ENCODE results near the gene OAS2. TPM values are rescaled to one million over a fixed set of nuclear protein-coding genes. Genes with fewer than 3 reads are reported as not detected.
"Not testable (repeated sequence)": the region's sequence is repeated elsewhere in the genome, so short reads cannot be mapped to it uniquely, and the experiment has no call there.

Gene OAS2
- total RNA-seq, 2 experiments from 2014 or later, result 237 to 242 TPM

DNA sequence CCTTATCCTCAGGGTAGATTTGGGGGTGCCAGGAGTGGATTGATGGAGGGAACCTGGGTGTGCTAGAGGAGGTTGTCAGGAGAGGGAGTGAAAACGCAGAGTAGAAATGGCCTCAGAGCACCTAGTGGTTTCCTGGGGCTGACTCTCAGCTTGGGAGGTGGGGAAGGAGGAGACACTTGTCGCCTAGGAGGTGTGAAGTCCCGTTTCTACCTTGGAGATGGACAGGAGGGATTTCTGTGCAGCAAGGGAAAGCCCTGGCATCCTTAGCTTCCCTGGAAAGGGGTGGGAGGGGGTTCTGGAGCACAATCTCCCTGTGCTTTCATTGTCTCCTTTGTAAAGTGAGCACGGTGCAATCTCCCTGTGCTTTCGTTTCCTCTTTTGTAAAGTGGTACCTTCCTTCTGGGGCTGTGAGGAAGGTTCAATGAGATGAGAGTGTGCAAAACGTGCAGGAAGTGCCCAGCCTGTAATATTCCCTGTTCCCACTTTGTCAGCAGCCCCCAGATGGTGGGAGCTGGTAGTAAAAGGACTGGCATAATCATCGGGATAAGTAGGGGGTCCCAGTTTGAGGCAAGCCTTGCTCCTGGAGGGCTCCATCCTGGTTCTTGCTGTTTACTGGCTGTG is 38.4 kb upstream of the OAS2 start:
- peak; percentile 45 for ATAC-seq

DNA sequence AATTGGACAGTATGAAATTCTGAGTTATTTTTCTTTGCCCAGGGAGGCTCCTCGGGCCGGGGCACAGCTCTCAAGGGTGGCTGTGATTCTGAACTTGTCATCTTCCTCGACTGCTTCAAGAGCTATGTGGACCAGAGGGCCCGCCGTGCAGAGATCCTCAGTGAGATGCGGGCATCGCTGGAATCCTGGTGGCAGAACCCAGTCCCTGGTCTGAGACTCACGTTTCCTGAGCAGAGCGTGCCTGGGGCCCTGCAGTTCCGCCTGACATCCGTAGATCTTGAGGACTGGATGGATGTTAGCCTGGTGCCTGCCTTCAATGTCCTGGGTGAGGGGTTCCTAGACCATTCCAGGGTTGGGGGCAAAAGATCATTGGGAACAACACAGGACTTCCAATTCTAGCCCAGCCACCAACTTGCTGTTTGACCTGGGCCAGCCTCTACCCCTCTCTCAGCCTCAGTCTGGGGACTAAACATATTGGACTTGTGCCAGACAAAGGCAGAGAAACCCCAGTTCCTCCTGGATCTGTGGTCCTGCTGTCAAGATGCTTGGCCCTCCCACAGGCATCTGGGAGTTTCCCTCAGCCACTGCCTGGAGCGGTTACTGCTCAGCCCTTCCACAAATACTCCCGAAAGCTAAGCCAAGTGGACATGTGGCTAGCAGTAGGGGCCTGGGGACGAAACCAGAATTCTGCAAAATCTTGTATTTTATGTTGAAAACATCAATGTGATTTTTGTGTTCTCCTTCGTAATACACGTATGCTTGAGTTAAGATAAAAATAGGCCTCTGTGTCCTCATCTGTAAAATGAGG is 36.6 kb upstream of the OAS2 start:
- H3K9me3 Mint-ChIP-seq (ENCODE audit: insufficient read depth), result no peaks in the 10 kb centered on the region
- peaks cover 54% of the 10 kb centered on the region for H3K4me1 Mint-ChIP-seq (ENCODE audit: low read depth)
- ATAC-seq, result no peak
- no peaks in the 10 kb centered on the region for H3K27me3 Mint-ChIP-seq (ENCODE audit: low read depth)
- POLR2A ChIA-PET, result interaction anchor here (0.5 to 6.8 kb wide), 7 partner anchors 20 to 1197 kb away, joined by 3 to 86 read pairs (median 3); partner anchors contain the start of genes OAS1 and OAS2
- H3K27ac Mint-ChIP-seq, result no peak overlapping the region
- CTCF ChIA-PET, result interaction anchor here (1.0 to 1.9 kb wide), 4 partner anchors 23 to 51 kb away, joined by 3 to 7 read pairs (median 5); no protein-coding TSS in a partner anchor
- H3K4me3 Mint-ChIP-seq, result peak overlapping the region; percentile 29
- no peak for DNase-seq
- peaks cover 72% of the 10 kb centered on the region for H3K36me3 Mint-ChIP-seq (ENCODE audit: low read depth)

More for the DNA sequence above, 38.4 kb upstream of the OAS2 start:
- Mint-ChIP-seq H3K36me3 (ENCODE audit: low read depth) (peaks cover 57% of the 10 kb centered on the region), H3K4me3 (peak overlapping the region; percentile 98), H3K27ac (peak overlapping the region; percentile 95), H3K27me3 (ENCODE audit: low read depth) (no peaks in the 10 kb centered on the region), H3K9me3 (ENCODE audit: insufficient read depth) (no peaks in the 10 kb centered on the region), H3K4me1 (ENCODE audit: low read depth) (peaks cover 47% of the 10 kb centered on the region)
- ChIA-PET POLR2A (interaction anchor here (1.2 to 6.8 kb wide), 4 partner anchors 24 to 39 kb away, joined by 3 to 86 read pairs (median 40); partner anchors contain the start of genes OAS1 and OAS2), CTCF (interaction anchor here (0.6 to 2.1 kb wide), 7 partner anchors 10 to 40 kb away, joined by 3 to 8 read pairs (median 3); partner anchors contain the start of gene OAS1)
- peak; percentile 43 for DNase-seq

DNA sequence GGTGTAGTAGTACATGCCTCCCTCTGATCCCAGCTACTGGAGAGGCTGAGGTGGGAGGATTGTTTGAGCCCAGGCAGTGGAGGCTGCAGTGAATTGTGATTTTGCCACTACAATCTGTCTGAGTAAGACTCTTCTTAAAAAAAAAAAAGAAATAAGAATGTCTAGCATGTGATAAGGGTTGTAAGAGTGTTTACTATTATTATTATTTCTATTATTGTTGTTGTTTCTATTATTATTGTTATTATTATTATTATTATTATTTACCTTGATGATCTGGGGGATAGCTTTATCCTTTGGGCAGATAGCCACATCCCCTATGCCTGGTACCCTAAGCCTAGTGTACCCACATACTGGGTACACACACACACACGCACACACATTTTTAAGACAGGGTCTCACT is 35.7 kb upstream of the OAS2 start:
- Mint-ChIP-seq H3K27me3 (ENCODE audit: low read depth) (no peaks in the 10 kb centered on the region), H3K9me3 (ENCODE audit: insufficient read depth) (no peaks in the 10 kb centered on the region), H3K27ac (no peak overlapping the region), H3K36me3 (ENCODE audit: low read depth) (peaks cover 81% of the 10 kb centered on the region), H3K4me1 (ENCODE audit: low read depth) (peaks cover 47% of the 10 kb centered on the region), H3K4me3 (no peak overlapping the region)
- POLR2A ChIA-PET, result interaction anchor here (1.1 to 6.8 kb wide), 5 partner anchors 19 to 45 kb away, joined by 3 to 86 read pairs (median 3); partner anchors contain the start of genes OAS1 and OAS2
- DNase-seq (no peak), ATAC-seq (no peak)
- CTCF ChIA-PET, result interaction anchor here (1.0 to 1.9 kb wide), 3 partner anchors 22 to 50 kb away, joined by 3 to 6 read pairs (median 4); no protein-coding TSS in a partner anchor

DNA sequence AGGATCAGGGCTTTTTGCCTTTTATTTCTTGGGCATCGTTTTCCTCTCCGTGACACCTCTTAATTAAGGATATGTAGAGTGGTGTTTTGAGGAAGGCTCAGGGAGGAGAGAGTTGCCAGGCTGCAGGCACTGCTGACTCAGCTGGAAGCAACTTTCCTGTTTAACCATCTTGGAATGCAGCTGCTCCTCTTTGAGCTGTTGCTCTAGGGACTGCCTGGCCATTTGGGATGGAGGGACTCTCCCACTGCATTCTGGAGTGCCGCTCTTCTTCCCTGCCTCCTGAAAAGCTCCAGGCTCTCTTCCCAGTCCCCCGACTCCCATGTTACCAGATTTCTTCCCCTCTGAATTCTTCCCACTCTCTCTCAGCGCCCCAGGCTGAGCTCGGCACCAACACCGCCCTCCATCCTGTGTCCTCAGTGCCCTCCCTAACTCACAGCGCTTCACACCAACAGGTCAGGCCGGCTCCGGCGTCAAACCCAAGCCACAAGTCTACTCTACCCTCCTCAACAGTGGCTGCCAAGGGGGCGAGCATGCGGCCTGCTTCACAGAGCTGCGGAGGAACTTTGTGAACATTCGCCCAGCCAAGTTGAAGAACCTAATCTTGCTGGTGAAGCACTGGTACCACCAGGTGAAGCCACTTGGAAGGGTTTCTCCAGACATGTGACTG is 34.2 kb upstream of the OAS2 start:
- H3K4me3 Mint-ChIP-seq, result no peak overlapping the region
- no peaks in the 10 kb centered on the region for H3K27me3 Mint-ChIP-seq (ENCODE audit: low read depth)
- DNase-seq, result no peak
- no peak for ATAC-seq
- no peak overlapping the region for H3K27ac Mint-ChIP-seq
- POLR2A ChIA-PET, result interaction anchor here (0.6 to 1.2 kb wide), 2 partner anchors 38 to 929 kb away, joined by 3 to 4 read pairs; partner anchors contain the start of gene OAS1
- peaks cover 40% of the 10 kb centered on the region for H3K4me1 Mint-ChIP-seq (ENCODE audit: low read depth)
- H3K9me3 Mint-ChIP-seq (ENCODE audit: insufficient read depth), result no peaks in the 10 kb centered on the region
- CTCF ChIA-PET, result interaction anchor here (1.2 to 1.9 kb wide), 2 partner anchors 34 to 49 kb away, joined by 3 to 6 read pairs; partner anchors contain the start of gene OAS2
- H3K36me3 Mint-ChIP-seq (ENCODE audit: low read depth), result peaks cover 86% of the 10 kb centered on the region

DNA sequence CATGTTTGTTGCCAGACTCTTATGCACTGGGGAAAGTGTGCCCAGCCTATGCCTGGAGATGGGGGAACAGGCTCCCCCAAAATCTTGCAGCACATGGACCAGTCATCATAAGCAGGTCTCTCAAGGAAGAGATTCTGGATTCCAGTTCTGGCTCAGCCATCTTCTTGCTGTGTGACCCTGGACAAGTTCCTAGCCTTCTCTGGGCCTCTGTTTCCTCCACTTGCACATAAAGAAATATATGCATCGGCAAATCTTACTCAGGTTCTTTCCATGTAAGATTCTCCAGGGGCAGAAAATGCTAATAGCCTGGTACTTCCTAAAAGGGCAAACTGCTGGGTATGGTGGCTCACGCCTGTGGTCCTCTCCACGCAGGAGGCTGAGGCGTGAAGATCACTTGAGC is 32.8 kb upstream of the OAS2 start:
- no peaks in the 10 kb centered on the region for H3K27me3 Mint-ChIP-seq (ENCODE audit: low read depth)
- H3K4me1 Mint-ChIP-seq (ENCODE audit: low read depth), result peaks cover 31% of the 10 kb centered on the region
- H3K36me3 Mint-ChIP-seq (ENCODE audit: low read depth), result peaks cover 85% of the 10 kb centered on the region
- POLR2A ChIA-PET, result no interaction called here
- H3K27ac Mint-ChIP-seq, result peak overlapping the region; percentile 37
- H3K9me3 Mint-ChIP-seq (ENCODE audit: insufficient read depth), result no peaks in the 10 kb centered on the region
- H3K4me3 Mint-ChIP-seq, result no peak overlapping the region
- CTCF ChIA-PET, result no interaction called here
- no peak for DNase-seq
- ATAC-seq, result no peak

DNA sequence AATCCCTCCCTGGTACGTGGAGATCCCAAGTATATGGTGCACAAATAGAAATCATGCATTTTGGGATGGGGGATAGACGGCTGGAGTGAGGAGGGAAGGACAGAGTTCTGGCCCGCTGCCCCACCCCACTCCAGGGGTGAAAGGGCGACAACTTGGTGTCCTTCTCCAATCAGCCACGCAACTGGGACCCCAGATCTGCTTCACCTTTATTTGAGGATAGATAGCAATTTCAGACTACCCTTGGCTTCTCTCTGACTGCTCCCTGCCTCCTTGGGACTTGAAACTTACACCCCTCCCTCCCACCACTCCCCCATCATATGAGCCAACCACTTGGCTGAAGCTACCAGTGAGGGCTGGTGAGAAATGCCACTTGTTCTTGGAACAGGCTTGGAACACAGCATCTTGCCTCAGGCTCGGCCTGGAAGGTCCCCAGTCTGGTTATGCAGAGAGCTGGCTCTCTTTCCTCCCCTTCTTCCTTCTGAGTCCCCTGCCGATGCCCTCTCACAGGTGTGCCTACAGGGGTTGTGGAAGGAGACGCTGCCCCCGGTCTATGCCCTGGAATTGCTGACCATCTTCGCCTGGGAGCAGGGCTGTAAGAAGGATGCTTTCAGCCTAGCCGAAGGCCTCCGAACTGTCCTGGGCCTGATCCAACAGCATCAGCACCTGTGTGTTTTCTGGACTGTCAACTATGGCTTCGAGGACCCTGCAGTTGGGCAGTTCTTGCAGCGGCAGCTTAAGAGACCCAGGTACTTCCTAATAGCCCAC is 31.9 kb upstream of the OAS2 start:
- POLR2A ChIA-PET, result no interaction called here

DNA sequence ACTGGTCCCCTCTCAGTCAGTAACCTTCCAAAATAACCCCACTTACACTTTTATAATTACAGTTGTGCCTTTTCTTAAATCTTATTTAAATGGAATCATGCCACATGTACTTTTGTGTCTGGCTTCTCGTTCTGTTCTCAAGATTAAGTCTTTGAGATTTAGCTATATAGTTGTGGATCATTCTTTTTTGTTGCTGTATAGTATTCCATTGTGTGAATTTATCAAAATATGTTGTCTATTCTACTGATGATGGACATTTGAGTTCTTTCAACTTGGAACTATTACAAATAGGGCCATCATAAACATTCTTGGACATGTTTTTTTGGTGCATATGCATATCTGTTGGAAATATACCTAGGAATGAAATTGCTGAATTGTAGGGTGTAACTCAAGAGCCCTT is 31.0 kb upstream of the OAS2 start:
- ChIA-PET POLR2A (no interaction called here), CTCF (no interaction called here)
- Mint-ChIP-seq H3K27ac (no peak overlapping the region), H3K36me3 (ENCODE audit: low read depth) (peaks cover 85% of the 10 kb centered on the region), H3K4me1 (ENCODE audit: low read depth) (peaks cover 14% of the 10 kb centered on the region), H3K9me3 (ENCODE audit: insufficient read depth) (no peaks in the 10 kb centered on the region), H3K27me3 (ENCODE audit: low read depth) (no peaks in the 10 kb centered on the region), H3K4me3 (no peak overlapping the region)
- ATAC-seq, result no peak
- no peak for DNase-seq

More for the DNA sequence above, 31.9 kb upstream of the OAS2 start:
- Mint-ChIP-seq H3K27me3 (ENCODE audit: low read depth) (no peaks in the 10 kb centered on the region), H3K4me3 (no peak overlapping the region), H3K9me3 (ENCODE audit: insufficient read depth) (no peaks in the 10 kb centered on the region), H3K4me1 (ENCODE audit: low read depth) (peaks cover 23% of the 10 kb centered on the region), H3K27ac (no peak overlapping the region), H3K36me3 (ENCODE audit: low read depth) (peaks cover 86% of the 10 kb centered on the region)
- CTCF ChIA-PET, result no interaction called here
- no peak for ATAC-seq
- no peak for DNase-seq

DNA sequence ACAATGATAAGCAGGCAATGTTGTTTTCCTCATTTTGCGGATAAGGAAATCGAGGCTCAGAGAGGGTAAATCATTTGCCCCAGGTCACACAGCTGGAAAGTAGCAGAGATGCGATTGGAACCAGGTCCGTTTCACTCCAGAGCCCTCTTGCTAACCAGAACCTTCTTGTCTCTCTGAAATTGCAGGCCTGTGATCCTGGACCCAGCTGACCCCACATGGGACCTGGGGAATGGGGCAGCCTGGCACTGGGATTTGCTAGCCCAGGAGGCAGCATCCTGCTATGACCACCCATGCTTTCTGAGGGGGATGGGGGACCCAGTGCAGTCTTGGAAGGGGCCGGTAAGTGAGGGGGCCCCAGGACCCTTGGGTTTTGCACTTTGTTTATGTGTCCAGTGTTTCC is 30.6 kb upstream of the OAS2 start:
- no peak overlapping the region for H3K4me3 Mint-ChIP-seq
- no peaks in the 10 kb centered on the region for H3K27me3 Mint-ChIP-seq (ENCODE audit: low read depth)
- no peak for ATAC-seq
- DNase-seq, result no peak
- CTCF ChIA-PET, result no interaction called here
- no peaks in the 10 kb centered on the region for H3K9me3 Mint-ChIP-seq (ENCODE audit: insufficient read depth)
- POLR2A ChIA-PET, result interaction anchor here (0.8 to 1.2 kb wide), 2 partner anchors 10 to 30 kb away, joined by 3 to 5 read pairs; partner anchors contain the start of gene OAS3
- peaks cover 18% of the 10 kb centered on the region for H3K4me1 Mint-ChIP-seq (ENCODE audit: low read depth)
- peaks cover 87% of the 10 kb centered on the region for H3K36me3 Mint-ChIP-seq (ENCODE audit: low read depth)
- no peak overlapping the region for H3K27ac Mint-ChIP-seq

DNA sequence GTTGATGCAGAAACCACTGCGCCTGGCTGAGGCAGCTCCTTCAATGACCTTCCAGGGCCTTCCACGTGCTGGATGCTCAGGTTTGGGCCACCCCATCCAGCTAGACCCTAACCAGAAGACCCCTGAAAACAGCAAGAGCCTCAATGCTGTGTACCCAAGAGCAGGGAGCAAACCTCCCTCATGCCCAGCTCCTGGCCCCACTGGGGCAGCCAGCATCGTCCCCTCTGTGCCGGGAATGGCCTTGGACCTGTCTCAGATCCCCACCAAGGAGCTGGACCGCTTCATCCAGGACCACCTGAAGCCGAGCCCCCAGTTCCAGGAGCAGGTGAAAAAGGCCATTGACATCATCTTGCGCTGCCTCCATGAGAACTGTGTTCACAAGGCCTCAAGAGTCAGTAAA is 29.5 kb upstream of the OAS2 start:
- CTCF ChIA-PET, result interaction anchor here (1.2 kb wide), 1 partner anchor 29 kb away, joined by 4 read pairs; no protein-coding TSS in a partner anchor
- no peak overlapping the region for H3K27ac Mint-ChIP-seq
- DNase-seq (no peak), ATAC-seq (no peak)
- no peaks in the 10 kb centered on the region for H3K27me3 Mint-ChIP-seq (ENCODE audit: low read depth)
- POLR2A ChIA-PET, result interaction anchor here (0.8 to 1.2 kb wide), 4 partner anchors 10 to 29 kb away, joined by 3 to 5 read pairs (median 4); partner anchors contain the start of gene OAS3
- no peak overlapping the region for H3K4me3 Mint-ChIP-seq
- H3K36me3 Mint-ChIP-seq (ENCODE audit: low read depth), result peaks cover 90% of the 10 kb centered on the region
- no peaks in the 10 kb centered on the region for H3K9me3 Mint-ChIP-seq (ENCODE audit: insufficient read depth)
- peaks cover 18% of the 10 kb centered on the region for H3K4me1 Mint-ChIP-seq (ENCODE audit: low read depth)

DNA sequence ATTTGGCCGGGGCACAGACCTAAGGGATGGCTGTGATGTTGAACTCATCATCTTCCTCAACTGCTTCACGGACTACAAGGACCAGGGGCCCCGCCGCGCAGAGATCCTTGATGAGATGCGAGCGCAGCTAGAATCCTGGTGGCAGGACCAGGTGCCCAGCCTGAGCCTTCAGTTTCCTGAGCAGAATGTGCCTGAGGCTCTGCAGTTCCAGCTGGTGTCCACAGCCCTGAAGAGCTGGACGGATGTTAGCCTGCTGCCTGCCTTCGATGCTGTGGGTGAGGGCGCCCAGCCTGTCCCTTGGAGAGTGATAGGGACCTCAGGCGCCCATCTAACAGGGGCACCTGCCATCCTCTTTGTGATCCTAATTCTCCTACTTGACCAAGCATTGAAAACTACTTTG is 27.6 kb upstream of the OAS2 start:
- ATAC-seq (no peak), DNase-seq (no peak)
- H3K4me3 Mint-ChIP-seq, result no peak overlapping the region
- ChIA-PET CTCF (interaction anchor here (0.8 to 2.2 kb wide), 3 partner anchors 13 to 51 kb away, joined by 3 to 6 read pairs (median 4); partner anchors contain the start of genes OAS2 and OAS3), POLR2A (interaction anchor here (1.2 kb wide), 1 partner anchor 28 kb away, joined by 8 read pairs; the partner anchor contains the start of gene OAS2)
- H3K36me3 Mint-ChIP-seq (ENCODE audit: low read depth), result peaks cover 92% of the 10 kb centered on the region
- H3K27me3 Mint-ChIP-seq (ENCODE audit: low read depth), result no peaks in the 10 kb centered on the region
- H3K9me3 Mint-ChIP-seq (ENCODE audit: insufficient read depth), result no peaks in the 10 kb centered on the region
- peaks cover 20% of the 10 kb centered on the region for H3K4me1 Mint-ChIP-seq (ENCODE audit: low read depth)
- no peak overlapping the region for H3K27ac Mint-ChIP-seq

DNA sequence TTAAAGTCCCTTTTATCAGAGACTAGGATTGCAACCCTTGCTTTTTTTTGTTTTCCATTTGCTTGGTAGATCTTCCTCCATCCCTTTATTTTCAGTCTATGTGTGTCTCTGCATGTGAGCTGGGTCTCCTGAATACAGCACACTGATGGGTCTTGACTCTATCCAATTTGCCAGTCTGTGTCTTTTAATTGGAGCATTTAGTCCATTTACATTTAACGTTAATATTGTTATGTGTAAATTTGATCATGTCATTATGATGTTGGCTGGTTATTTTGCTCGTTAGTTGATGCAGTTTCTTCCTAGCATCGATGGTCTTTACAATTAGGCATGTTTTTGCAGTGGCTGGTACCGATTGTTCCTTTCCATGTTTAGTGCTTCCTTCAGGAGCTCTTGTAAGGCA is 21.2 kb upstream of the OAS2 start:
- H3K4me1 Mint-ChIP-seq (ENCODE audit: low read depth), result peaks cover 62% of the 10 kb centered on the region
- ATAC-seq, result not testable (repeated sequence)

More for the DNA sequence above, 21.2 kb upstream of the OAS2 start:
- H3K9me3 Mint-ChIP-seq (ENCODE audit: insufficient read depth); H3K4me3 Mint-ChIP-seq; CTCF ChIA-PET; H3K27me3 Mint-ChIP-seq (ENCODE audit: low read depth); DNase-seq: not testable (repeated sequence)
- POLR2A ChIA-PET, result interaction anchor here (1.0 kb wide), 1 partner anchor 21 kb away, joined by 4 read pairs; the partner anchor contains the start of gene OAS2
- peaks cover 97% of the 10 kb centered on the region for H3K36me3 Mint-ChIP-seq (ENCODE audit: low read depth)
- peak overlapping the region; percentile 2 for H3K27ac Mint-ChIP-seq

All from activated CD8-positive, alpha-beta T cell treated with anti-CD3 and anti-CD28 coated beads, Interleukin-2, amount 10 ng/mL, durations not matched to agents 7 days and 5 days (primary cell).